Bronchial smooth muscle cell (primary cell): ENCODE results near the gene COX6A1. TPM values are rescaled to one million over a fixed set of nuclear protein-coding genes. Genes with fewer than 3 reads are reported as not detected.

Experiments used
- total RNA-seq: library from RNA; depleted of rRNA; stranded (reverse); fragments of >200 nt; gene quantifications from 2 replicates; pipeline ENCODE4 v1.2.1, GENCODE V29; 2014

Gene COX6A1
- total RNA-seq = 754 and 795 TPM in 2 replicates

GRCh38 chr12:120437735-120438494, at the start of gene COX6A1:
TSS of gene COX6A1 (plus strand) at chr12:120438113. CDS start at chr12:120438127, 14 bp downstream.

GRCh38 chr12:120445911-120446843, 8.3 kb downstream of the COX6A1 start, which contains the start of the genes GATC and TRIAP1:
TSS of gene GATC (plus strand) at chr12:120446444. CDS start at chr12:120446481, 37 bp downstream.
TSS of gene TRIAP1 (minus strand) at chr12:120446384. CDS start at chr12:120446372, 12 bp downstream.

GRCh38 chr12:120469450-120470149, 31.7 kb downstream of the COX6A1 start, which contains the start of gene SRSF9:
TSS of gene SRSF9 (minus strand) at chr12:120469748. CDS start at chr12:120469609, 139 bp downstream.

Other genes starting within 250 kb of the COX6A1 start
- gene GCN1, start 243.4 kb upstream of the COX6A1 start, total RNA-seq = 65.5 and 66.7 TPM in 2 replicates
- gene RPLP0, start 237.0 kb upstream of the COX6A1 start, total RNA-seq = 3,592 and 5,815 TPM in 2 replicates
- 13.7 and 22.9 TPM in 2 replicates for gene PXN, start 172.4 kb upstream of the COX6A1 start, total RNA-seq
- 755 and 2,327 TPM in 2 replicates for gene RNU4-2, start 146.2 kb upstream of the COX6A1 start, total RNA-seq
- 503 and 1,049 TPM in 2 replicates for gene RNU4-1, start 144.9 kb upstream of the COX6A1 start, total RNA-seq
- 2.6 and 2.7 TPM in 2 replicates for gene SIRT4, start 135.8 kb upstream of the COX6A1 start, total RNA-seq
- 0.17 TPM in 1 of 2 replicates, not detected in the other for gene PLA2G1B, start 110.3 kb upstream of the COX6A1 start, total RNA-seq
- gene MSI1, start 68.9 kb upstream of the COX6A1 start, total RNA-seq = under 0.01 TPM in 1 of 2 replicates, not detected in the other
- gene TRIAP1, start 8.3 kb downstream of the COX6A1 start, total RNA-seq = 21.0 and 32.2 TPM in 2 replicates
- gene GATC, start 8.3 kb downstream of the COX6A1 start, total RNA-seq = 12.2 and 13.6 TPM in 2 replicates
- gene SRSF9, start 31.6 kb downstream of the COX6A1 start, total RNA-seq = 185 and 240 TPM in 2 replicates
- 252 and 406 TPM in 2 replicates for gene DYNLL1, start 58.0 kb downstream of the COX6A1 start, total RNA-seq
- gene COQ5, start 91.0 kb downstream of the COX6A1 start, total RNA-seq = 30.6 and 47.5 TPM in 2 replicates
- 99.9 and 120 TPM in 2 replicates for gene RNF10, start 96.2 kb downstream of the COX6A1 start, total RNA-seq
- 43.2 and 61.9 TPM in 2 replicates for gene POP5, start 143.3 kb downstream of the COX6A1 start, total RNA-seq
- 0.16 and 0.17 TPM in 2 replicates for gene CABP1, start 202.5 kb downstream of the COX6A1 start, total RNA-seq
- gene MLEC, start 249.0 kb downstream of the COX6A1 start, total RNA-seq = 107 and 122 TPM in 2 replicates